ENCODE data around the gene C9orf57. TPM values are rescaled to one million over a fixed set of nuclear protein-coding genes. Genes with fewer than 3 reads are reported as not detected.
"Not testable (repeated sequence)": the region's sequence is repeated elsewhere in the genome, so short reads cannot be mapped to it uniquely, and the experiment has no call there.

C9orf57 gene
- total RNA-seq (ENCODE audit: insufficient read depth, low replicate concordance) = not detected

- DNase-seq (ENCODE audit: low spot score) = no peak
These were observed at the start of gene C9orf57 for GRCh38 chr9:72060513-72060912. Gene C9orf57, minus strand, starts transcription at chr9:72060613. Its CDS starts 1,282 bp downstream, at chr9:72059331.

GRCh38 chr9:72102520-72102919 lies 42.1 kb upstream of the C9orf57 start:
- no peak for DNase-seq (ENCODE audit: low spot score)

- DNase-seq (ENCODE audit: low spot score) = not testable (repeated sequence)
These were observed 35.1 kb upstream of the C9orf57 start for GRCh38 chr9:72095520-72095919.

GRCh38 chr9:72092820-72093219 lies 32.4 kb upstream of the C9orf57 start:
- no peak for DNase-seq (ENCODE audit: low spot score)

GRCh38 chr9:72089451-72090130 lies 29.2 kb upstream of the C9orf57 start:
- no peak for DNase-seq (ENCODE audit: low spot score)

- DNase-seq (ENCODE audit: low spot score) = no peak
These were observed 22.1 kb upstream of the C9orf57 start for GRCh38 chr9:72082536-72082935.

- not testable (repeated sequence) for DNase-seq (ENCODE audit: low spot score)
These were observed 14.3 kb upstream of the C9orf57 start for GRCh38 chr9:72074666-72075065.

GRCh38 chr9:72065076-72065475 lies 4.7 kb upstream of the C9orf57 start:
- no peak for DNase-seq (ENCODE audit: low spot score)

- no peak for DNase-seq (ENCODE audit: low spot score)
These were observed 8.3 kb downstream of the C9orf57 start for GRCh38 chr9:72052122-72052521.

- DNase-seq (ENCODE audit: low spot score) = no peak
These were observed 11.6 kb downstream of the C9orf57 start for GRCh38 chr9:72048850-72049249.

GRCh38 chr9:72046630-72047456 lies 13.6 kb downstream of the C9orf57 start:
- no peak for DNase-seq (ENCODE audit: low spot score)

- DNase-seq (ENCODE audit: low spot score) = no peak
These were observed 16.3 kb downstream of the C9orf57 start for GRCh38 chr9:72044095-72044494.

- no peak for DNase-seq (ENCODE audit: low spot score)
These were observed 16.8 kb downstream of the C9orf57 start for GRCh38 chr9:72043576-72043975.

GRCh38 chr9:72042928-72043327 lies 17.5 kb downstream of the C9orf57 start:
- no peak for DNase-seq (ENCODE audit: low spot score)

- peak; percentile 41 for DNase-seq (ENCODE audit: low spot score)
These were observed 18.6 kb downstream of the C9orf57 start for GRCh38 chr9:72041775-72042194.

GRCh38 chr9:72041369-72041768 lies 19.0 kb downstream of the C9orf57 start:
- no peak for DNase-seq (ENCODE audit: low spot score)

GRCh38 chr9:72039532-72039931 lies 20.9 kb downstream of the C9orf57 start:
- DNase-seq (ENCODE audit: low spot score) = no peak

- DNase-seq (ENCODE audit: low spot score) = peak; percentile 82
These were observed 21.5 kb downstream of the C9orf57 start for GRCh38 chr9:72038890-72039410.

GRCh38 chr9:72038408-72038807 lies 22.0 kb downstream of the C9orf57 start:
- DNase-seq (ENCODE audit: low spot score) = no peak

GRCh38 chr9:72037571-72037970 lies 22.8 kb downstream of the C9orf57 start:
- no peak for DNase-seq (ENCODE audit: low spot score)

GRCh38 chr9:72030767-72031166 lies 29.6 kb downstream of the C9orf57 start:
- DNase-seq (ENCODE audit: low spot score) = no peak

- DNase-seq (ENCODE audit: low spot score) = no peak
These were observed 30.4 kb downstream of the C9orf57 start for GRCh38 chr9:72029986-72030385.

- no peak for DNase-seq (ENCODE audit: low spot score)
These were observed 34.5 kb downstream of the C9orf57 start for GRCh38 chr9:72025906-72026305.

Measured in umbilical cord (tissue), 2 donors.